NCI-H510A treated with DMSO at 0.1 percent for 48 hours (cell line): ENCODE results near the gene CHERP.
"Not testable (repeated sequence)": the region's sequence is repeated elsewhere in the genome, so short reads cannot be mapped to it uniquely, and the experiment has no call there.

Experiments
- DNase-seq: peaks from one replicate; lab custom pipeline; 2025; lab: John Stamatoyannopoulos, UW

The CHERP gene

DNA sequence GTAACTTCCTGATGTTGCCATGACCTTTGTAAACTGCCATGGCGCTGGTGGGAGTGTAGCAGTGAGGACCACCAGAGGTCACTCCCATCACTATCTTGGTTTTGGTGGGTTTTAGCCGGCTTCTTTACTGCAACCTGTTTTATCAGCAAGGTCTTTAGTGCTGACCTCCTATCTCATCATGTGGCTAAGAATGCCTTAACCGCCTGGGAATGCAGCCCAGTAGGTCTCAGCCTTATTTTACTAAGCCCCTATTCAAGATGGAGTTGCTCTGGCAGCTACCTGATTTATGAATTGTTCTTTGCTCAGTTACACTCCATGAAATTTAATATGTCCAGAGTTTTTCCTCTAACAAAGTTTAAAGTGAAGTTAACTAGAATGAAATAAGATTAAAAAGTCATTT is 65.8 kb downstream of the CHERP start:
- DNase-seq: no peak

DNA sequence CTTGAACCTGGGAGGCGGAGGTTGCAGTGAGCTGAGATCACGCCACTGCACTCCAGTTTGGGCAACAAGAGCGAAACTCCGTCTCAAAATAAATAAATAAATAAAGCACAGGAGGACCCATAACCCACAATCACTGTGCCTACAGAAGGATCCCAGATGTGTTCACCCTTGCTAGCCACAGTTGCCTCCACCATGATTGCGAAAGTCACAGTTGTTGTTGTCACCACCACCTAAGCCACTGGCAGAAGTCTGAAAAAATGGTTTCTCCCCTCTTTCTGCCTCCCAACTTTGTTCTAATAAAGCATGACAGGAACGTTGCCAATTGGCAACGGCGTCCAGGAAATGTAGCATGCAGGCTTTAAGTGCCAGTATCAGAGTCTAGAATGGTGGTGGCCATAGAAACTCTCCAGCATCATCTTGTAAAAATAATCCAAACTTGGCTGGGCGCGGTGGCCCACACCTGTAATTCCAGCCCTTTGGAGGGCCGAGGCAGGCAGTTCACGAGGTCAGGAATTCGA is 68.3 kb downstream of the CHERP start:
- no peak for DNase-seq

DNA sequence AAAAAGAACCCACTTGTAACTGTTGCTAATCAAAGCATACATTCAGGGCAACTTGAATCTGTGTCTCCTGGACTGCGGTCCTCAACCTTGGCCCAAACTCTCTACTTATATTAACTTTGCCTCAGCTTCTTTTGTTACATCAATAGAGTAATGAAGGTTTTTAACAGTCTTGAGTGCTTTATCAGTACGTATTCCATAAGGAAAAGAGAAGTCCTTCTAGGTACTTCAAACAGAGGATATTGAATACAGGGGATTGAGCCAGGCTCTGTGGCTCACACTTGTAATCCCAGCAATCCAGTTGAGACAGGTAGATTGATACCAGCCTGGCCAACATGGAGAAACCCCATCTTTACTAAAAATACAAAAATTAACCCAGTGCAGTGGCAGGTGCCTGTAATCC is 69.2 kb downstream of the CHERP start:
- DNase-seq: no peak

DNA sequence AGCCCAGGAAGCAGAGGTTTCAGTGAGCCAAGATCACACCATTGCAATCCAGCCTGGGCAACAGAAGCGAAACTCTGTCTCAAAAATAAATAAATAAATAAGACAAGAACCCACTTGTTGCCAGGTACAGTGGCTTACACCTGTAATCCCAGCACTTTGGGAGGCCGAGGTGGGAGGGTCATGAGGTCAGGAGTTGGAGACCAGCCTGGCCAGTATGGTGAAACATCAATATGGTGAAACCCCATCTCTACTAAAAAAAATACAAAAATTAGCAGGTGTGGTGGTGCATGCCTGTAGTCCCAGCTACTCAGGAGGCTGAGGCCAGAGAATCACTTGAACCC is 69.7 kb downstream of the CHERP start:
- not testable (repeated sequence) for DNase-seq

DNA sequence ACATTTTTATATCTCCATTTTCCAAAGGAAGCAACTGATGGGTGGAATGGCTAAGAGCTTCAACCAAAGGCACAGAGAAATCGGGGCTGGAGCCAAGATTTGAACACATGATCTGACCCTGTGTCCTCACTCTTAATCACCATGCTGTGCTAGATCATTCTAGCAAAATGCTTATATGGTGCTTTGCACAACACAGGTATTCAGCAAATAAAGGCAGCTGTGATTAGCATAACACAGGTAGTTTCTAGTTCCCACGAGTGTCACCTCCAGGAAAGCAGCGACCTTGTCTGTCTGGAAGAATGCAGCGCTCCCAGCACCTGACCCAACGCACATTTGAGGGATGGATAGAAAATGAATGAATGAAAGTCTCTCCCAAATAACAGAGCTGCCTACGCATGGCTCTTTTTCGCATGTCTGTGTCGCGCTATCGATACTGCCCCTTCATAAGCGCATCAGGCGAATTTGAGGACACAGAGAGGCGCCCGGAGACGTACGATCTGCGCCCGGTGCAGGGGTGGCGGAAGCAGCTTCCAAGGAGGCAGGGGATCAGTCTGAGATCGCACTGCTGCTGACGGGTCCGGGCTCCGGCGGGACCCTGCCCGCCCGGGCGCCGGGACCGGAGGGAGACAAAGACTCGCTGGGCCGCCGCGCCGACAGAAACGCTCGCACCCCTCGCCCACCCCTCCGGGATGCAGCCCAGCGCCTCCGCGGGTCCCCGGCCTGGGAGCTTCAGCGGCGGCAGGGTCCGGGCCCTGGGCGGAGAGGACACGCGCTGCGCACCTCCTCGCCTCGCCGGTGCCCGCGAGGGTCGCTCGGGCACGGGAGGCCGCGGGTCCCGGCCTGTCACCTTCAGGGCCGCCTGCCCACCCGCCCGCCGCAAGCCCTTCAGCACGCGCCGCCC is 71.1 kb downstream of the CHERP start:
- no peak for DNase-seq

DNA sequence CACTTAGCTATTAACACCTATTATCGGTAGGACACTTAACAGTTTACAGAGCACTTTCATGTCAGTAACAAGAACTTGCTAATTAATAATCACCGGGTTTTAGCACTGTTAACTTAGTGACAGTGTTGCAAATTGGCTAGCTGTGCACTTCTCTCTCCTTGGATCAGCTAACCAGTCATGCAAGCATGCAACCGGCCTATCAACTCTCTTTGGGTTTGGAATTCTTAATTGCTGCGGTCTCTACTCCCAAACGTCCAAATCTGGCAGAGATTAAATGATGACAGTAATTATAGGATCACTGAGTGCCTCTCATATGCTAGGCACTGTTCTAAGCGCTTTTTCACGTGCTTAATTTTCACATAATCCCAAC is 71.7 kb downstream of the CHERP start:
- no peak for DNase-seq
